H54 (cell line): ENCODE measurements around the gene ABCC3.

Experiments
- DNase-seq: peaks from one replicate; pipeline ENCODE4 v3.0.0; 2011; ENCODE audit warnings: low spot score, mixed read lengths; ENCODE audit not compliant: insufficient read length
- FAIRE-seq: peaks from 3 replicates; lab custom pipeline; 2011; peaks lifted over from hg19 to GRCh38; lab: Jason Lieb, UNC
- POLR2A ChIP-seq: IDR thresholded peaks from 2 replicates; pipeline ENCODE4 v1.6.1; 2011; ENCODE audit warnings: low read depth, mild to moderate bottlenecking, low read length

Gene ABCC3

DNA sequence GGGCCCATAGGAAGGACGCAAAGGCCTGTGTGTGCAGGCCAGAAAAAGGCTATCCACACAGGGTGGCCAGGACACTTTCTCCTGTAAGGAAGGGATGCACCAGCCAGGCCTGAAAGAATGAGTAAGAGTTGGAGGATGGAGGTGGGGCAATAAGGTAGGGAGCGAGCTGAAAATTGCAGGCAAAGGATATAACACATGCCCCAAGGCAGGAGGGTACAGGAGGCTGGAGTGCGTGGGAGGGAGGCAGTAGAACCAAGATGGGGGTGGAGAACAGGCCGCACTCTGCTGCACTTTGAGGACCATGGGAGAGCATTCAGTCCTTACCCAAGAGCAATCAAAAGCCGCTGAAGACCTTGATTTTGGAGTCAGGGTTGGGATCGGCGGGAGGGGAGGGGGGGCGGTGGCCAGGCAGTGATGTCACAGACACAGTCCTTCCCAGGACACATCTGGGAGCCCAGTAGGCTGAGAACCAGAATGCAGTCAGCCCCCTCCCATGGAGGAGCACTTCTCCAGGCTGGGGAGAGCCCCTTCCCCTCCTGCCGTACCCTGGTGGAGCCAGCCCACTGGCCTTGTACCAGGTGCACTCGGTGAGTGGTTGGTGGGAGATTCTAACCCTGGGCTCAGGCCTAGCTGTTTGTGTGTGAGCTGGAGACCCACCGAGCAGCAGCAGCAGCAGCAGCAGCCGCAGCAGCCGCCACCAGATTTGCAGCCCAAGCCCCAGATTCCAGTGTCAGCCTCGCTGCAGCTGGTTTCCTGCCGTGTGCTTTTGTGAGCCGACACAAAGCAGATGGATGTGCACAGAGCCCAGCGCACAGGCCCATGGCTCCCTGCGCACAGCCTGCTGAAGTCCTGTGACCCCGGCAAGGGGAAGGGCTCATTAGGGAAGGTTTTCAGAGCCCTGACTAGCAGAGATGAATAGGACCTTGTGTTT, 55.5 kb downstream of the ABCC3 start:
- TF ChIP-seq POLR2A, result no peak
- no peak for DNase-seq
- no peak for FAIRE-seq

DNA sequence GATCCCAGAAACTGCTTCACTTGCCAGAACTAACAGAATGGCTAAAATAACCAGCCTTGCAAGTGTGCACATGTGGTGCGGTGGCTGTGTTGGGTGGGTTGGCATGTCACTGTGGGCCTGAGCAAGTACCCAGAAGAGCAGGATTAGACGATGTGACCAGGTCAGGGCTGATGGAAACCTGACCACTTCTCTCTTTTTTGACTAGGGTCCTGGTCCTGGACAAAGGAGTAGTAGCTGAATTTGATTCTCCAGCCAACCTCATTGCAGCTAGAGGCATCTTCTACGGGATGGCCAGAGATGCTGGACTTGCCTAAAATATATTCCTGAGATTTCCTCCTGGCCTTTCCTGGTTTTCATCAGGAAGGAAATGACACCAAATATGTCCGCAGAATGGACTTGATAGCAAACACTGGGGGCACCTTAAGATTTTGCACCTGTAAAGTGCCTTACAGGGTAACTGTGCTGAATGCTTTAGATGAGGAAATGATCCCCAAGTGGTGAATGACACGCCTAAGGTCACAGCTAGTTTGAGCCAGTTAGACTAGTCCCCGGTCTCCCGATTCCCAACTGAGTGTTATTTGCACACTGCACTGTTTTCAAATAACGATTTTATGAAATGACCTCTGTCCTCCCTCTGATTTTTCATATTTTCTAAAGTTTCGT, 56.3 kb downstream of the ABCC3 start:
- no peak for FAIRE-seq
- no peak for TF ChIP-seq POLR2A
- no peak for DNase-seq

- TF ChIP-seq POLR2A, result no peak
- FAIRE-seq, result no peak
- DNase-seq, result no peak
Measured at GRCh38 chr17:50691550-50692447, 57.1 kb downstream of the ABCC3 start.

- no peak for DNase-seq
- FAIRE-seq, result no peak
- TF ChIP-seq POLR2A, result no peak
Measured at GRCh38 chr17:50692448-50693035, 57.9 kb downstream of the ABCC3 start.

DNA sequence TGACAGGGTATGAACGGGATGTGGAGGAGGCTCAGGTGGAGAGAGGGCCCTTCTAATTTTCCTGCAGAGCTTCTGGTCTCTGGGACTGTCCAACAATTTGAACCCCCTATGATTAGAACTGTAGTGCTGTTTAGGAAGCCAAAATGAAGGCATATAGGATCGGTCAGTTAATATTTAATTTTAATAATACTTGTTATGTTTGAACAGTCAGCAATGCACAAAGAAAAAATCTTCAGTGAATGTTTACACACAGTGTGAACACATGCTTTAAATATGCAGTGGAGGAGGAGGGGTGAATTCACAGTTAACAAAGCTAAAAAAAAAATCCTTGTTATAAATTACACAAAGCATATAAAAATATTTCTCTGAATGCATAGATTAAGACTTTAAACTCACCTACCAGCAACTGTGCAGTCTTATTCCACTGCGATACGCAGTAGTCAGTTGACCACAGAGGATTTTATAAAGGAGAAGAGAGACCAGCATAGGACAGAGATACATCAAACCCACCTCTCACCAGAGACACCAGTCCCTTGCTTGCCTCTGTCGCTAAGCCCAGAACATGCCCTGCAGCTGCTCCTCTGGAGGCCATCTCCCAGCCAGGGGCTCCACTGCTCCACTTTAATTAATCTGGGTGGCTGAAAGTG, 58.5 kb downstream of the ABCC3 start:
- no peak for FAIRE-seq

GRCh38 chr17:50696365-50696879, 61.7 kb downstream of the ABCC3 start:
- no peak for TF ChIP-seq POLR2A
- no peak for DNase-seq
- FAIRE-seq, result no peak

More for the DNA sequence above, 58.5 kb downstream of the ABCC3 start:
- TF ChIP-seq POLR2A, result no peak
- DNase-seq, result no peak

GRCh38 chr17:50697062-50697461, 62.4 kb downstream of the ABCC3 start:
- DNase-seq, result no peak
- no peak for TF ChIP-seq POLR2A

GRCh38 chr17:50697663-50698272, 63.1 kb downstream of the ABCC3 start:
- FAIRE-seq (no peak), DNase-seq (no peak)
- TF ChIP-seq POLR2A, result no peak

More at GRCh38 chr17:50697062-50697461, 62.4 kb downstream of the ABCC3 start:
- FAIRE-seq, result no peak

DNA sequence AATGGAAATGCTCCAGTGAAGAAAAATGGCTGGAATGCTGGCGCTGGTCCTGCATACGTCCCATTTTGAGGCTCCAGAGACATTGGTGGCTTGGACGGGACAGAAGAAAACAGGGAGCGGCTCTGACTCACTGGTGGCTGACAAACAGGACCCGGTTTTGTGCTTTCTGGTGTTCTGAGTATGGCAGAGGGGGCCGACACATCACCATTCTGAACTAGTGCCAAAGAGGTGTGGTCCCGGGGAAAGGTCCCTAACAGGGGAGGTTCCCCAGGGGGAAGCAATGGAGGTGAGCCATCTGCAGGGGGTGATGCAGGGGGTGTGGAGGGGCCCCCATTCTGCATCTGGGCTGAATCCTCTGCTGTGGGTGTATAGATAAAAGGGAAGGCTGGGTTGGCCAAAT, 64.7 kb downstream of the ABCC3 start:
- TF ChIP-seq POLR2A, result no peak
- no peak for FAIRE-seq

DNA sequence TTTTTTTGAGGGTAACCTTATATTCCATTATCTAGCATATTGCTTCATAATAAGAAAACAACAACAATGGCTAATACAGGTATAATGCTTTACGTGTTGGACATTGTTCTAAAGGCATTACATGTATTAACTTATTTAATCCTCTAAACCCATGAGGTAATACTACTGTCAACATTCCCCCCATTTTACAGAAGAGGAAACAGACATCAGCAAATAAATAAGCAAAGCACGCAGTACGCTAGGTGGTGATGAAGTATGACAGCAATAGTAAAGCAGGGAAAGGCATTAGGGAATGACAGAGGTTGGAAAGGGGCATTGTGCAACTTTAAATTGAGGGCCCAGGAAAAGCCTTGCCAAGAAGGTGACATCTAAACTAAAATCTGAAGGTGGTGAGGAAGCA, 68.5 kb downstream of the ABCC3 start:
- no peak for TF ChIP-seq POLR2A
- no peak for DNase-seq
- no peak for FAIRE-seq

More for the DNA sequence above, 64.7 kb downstream of the ABCC3 start:
- no peak for DNase-seq

- peak; percentile 23 for FAIRE-seq
- peak; percentile 72 for TF ChIP-seq POLR2A
- DNase-seq, result peak; percentile 86
Measured at GRCh38 chr17:50707289-50708049, 72.8 kb downstream of the ABCC3 start, which contains the start of gene ANKRD40. Gene ANKRD40, minus strand, starts transcription at chr17:50707914. Its CDS starts 260 bp downstream, at chr17:50707654.
